Right atrium auricular region (tissue), 2 donors: ENCODE results near the gene TTC1. TPM values are rescaled to one million over a fixed set of nuclear protein-coding genes. Genes with fewer than 3 reads are reported as not detected.
"Not testable (repeated sequence)": the region's sequence is repeated elsewhere in the genome, so short reads cannot be mapped to it uniquely, and the experiment has no call there.

ENCODE experiments used
- DNase-seq: peaks from one replicate; pipeline ENCODE4 v3.0.0-alpha.2; 2019; ENCODE audit warnings: low spot score
- H3K27ac ChIP-seq, 2 donors: fragments of 200-600 bp; sonication (generic); 1 replicate in 1 of 2; 2 replicates in 1 of 2; pipeline ENCODE4 v1.5.1; 2016 to 2019
- H3K27me3 ChIP-seq, 2 donors: fragments of 200-600 bp; sonication (generic); one replicate each; pipeline versions ENCODE4 v1.5.1 to v1.6.0; 2017 to 2019
- H3K36me3 ChIP-seq: fragments of 200-600 bp; sonication (generic); one replicate; pipeline ENCODE4 v1.5.1; 2016
- H3K4me1 ChIP-seq, 2 donors: fragments of 200-600 bp; sonication (generic); one replicate each; pipeline versions ENCODE4 v1.5.1 to v1.6.0; 2017 to 2019
- H3K4me3 ChIP-seq, 2 donors: fragments of 200-600 bp; sonication (generic); 1 replicate in 1 of 2; 2 replicates in 1 of 2; pipeline ENCODE4 v1.5.1; 2017 to 2019; ENCODE audit warnings: mild to moderate bottlenecking in 1 of 2, moderate library complexity in 1 of 2
- H3K9me3 ChIP-seq, 2 donors: fragments of 200-600 bp; sonication (generic); one replicate each; pipeline ENCODE4 v1.5.1; 2019
- CTCF ChIP-seq, 2 donors: fragments of 200-600 bp; sonication (generic); IDR thresholded peaks; one replicate each; pipeline ENCODE4 v1.5.1; 2019; ENCODE audit warnings: antibody characterized with exemption in 2 of 2
- total RNA-seq, 2 donors: library from RNA; depleted of rRNA; stranded (reverse); fragments of >200 nt; gene quantifications; one replicate each; pipeline ENCODE4 v1.1.0, GENCODE V29; 2016

The TTC1 gene
- total RNA-seq, 2 donors from 2014 or later, result 51.2 to 77.0 TPM

GRCh38 chr5:160064417-160064810, 55.5 kb downstream of the TTC1 start:
- DNase-seq, result no peak
- Histone ChIP-seq H3K27ac (no peak overlapping the region), H3K36me3 (peaks cover 24% of the 10 kb centered on the region), H3K9me3 (no peaks in the 10 kb centered on the region), H3K4me3 (no peak overlapping the region), H3K27me3 (no peaks in the 10 kb centered on the region), H3K4me1 (no peaks in the 10 kb centered on the region)
- TF ChIP-seq CTCF (IDR thresholded peaks at IDR 0.05), result no peak

DNA sequence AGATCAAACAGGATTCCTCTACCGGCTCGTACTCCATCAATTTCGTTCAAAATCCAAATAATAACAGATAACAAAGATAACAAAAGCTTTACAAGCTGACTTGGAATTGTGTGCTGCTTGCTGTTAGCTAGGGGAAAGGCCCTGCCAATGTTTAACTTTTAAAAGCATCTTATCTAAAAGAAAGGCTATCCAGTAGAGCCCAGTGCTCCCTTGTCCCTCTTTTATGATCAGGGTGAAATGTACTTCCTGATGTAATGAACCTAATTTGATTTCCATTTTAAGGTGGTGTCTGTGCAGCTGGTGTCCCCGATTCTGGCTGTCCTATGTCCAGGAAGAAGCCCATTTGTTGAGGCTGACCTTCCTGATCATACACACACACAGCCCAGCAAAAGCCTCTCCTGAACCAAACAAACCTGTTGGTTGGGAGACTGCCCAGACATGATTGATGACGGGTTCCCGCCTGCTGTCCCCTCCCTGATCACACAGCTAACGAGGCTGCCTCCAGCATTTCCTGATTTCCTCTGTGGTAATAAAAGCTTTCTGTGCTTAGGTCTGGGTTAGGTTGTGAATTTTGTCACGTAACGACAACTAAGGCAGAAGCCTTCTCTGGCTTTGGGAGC, 56.2 kb downstream of the TTC1 start:
- Histone ChIP-seq H3K4me1 (no peaks in the 10 kb centered on the region), H3K36me3 (peaks cover 24% of the 10 kb centered on the region), H3K27me3 (no peaks in the 10 kb centered on the region), H3K4me3 (no peak overlapping the region), H3K27ac (no peak overlapping the region), H3K9me3 (no peaks in the 10 kb centered on the region)
- DNase-seq, result no peak
- no peak for TF ChIP-seq CTCF (IDR thresholded peaks at IDR 0.05)

- H3K27me3 ChIP-seq, DNase-seq, H3K27ac ChIP-seq, H3K4me3 ChIP-seq, H3K9me3 ChIP-seq: not testable (repeated sequence)
- peaks cover 0 to 17% of the 10 kb centered on the region in 2 donors for H3K4me1 ChIP-seq
- peaks cover 18% of the 10 kb centered on the region for H3K36me3 ChIP-seq
Measured at GRCh38 chr5:160069120-160069519, 60.2 kb downstream of the TTC1 start.

DNA sequence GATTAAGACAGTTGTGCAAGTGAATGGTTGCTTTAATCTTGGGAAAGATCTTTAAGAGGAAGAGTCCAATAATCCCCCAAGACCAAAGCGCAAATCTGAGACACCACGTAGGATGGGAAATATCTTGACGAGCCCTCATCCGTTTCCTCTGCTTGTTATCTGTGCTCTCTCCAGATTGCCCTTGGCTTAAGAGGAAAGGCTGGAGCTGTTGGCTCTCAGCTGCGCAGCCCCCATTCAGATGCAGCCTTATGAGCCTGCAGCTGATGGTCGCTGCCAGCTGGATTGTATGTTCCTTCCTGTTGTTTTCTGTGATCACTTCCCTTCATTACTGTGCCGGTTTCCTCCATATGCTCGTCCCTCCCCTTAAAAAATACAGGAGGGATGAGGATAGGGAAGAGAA, 62.6 kb downstream of the TTC1 start:
- Histone ChIP-seq H3K4me1 (peaks cover 0 to 17% of the 10 kb centered on the region in 2 donors), H3K27me3 (no peaks in the 10 kb centered on the region), H3K36me3 (peaks cover 4% of the 10 kb centered on the region), H3K4me3 (no peak overlapping the region), H3K9me3 (no peaks in the 10 kb centered on the region), H3K27ac (no peak overlapping the region)
- no peak for TF ChIP-seq CTCF (IDR thresholded peaks at IDR 0.05)
- no peak for DNase-seq

DNA sequence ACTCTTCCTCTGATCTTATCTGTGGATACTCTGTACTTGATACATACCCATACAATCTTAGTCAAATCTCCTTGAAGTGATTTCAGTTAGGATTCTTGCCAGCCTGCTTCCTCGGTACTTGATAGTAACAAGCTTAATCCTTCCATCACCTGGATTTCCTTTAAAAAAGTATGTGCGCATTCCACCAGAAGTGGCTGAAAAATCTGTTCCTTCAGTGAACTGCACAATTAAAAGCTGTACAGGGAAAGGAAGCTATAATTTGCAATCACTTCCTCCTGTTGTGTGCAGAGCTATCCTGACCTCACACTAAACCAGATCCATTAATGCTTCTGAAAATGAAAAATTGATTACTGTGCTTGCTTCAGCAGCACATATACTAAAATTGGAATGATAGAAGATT, 63.0 kb downstream of the TTC1 start:
- Histone ChIP-seq H3K27me3 (no peaks in the 10 kb centered on the region), H3K4me3 (no peak overlapping the region), H3K4me1 (peaks cover 0 to 17% of the 10 kb centered on the region in 2 donors), H3K36me3 (no peaks in the 10 kb centered on the region), H3K9me3 (no peaks in the 10 kb centered on the region), H3K27ac (no peak overlapping the region)
- no peak for DNase-seq
- TF ChIP-seq CTCF (IDR thresholded peaks at IDR 0.05), result no peak

DNA sequence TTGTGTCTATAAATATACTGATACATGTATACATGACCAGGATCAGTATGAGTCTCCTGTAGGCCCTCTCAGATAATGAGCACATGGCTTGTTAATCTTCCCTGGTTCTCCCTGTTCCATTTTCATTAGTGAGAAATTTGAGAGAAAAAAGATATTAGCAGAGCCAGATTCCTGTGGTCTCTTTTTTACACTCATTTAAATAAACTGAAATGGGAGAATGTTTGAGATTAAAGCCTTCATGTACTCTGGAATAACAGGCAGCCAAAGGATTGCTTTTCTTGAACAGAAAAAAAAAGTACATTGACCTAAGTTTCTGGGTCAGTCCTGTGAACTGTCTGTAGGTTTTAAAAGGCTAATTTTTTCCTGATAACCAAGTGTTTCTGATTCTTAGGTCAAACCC, 66.1 kb downstream of the TTC1 start:
- Histone ChIP-seq H3K9me3 (no peaks in the 10 kb centered on the region), H3K27me3 (no peaks in the 10 kb centered on the region), H3K36me3 (peaks cover 4% of the 10 kb centered on the region)

More for the DNA sequence above, 66.1 kb downstream of the TTC1 start:
- H3K27ac ChIP-seq, result no peak overlapping the region
- TF ChIP-seq CTCF (IDR thresholded peaks at IDR 0.05), result no peak
- DNase-seq, result no peak
- peaks cover 0 to 17% of the 10 kb centered on the region in 2 donors for H3K4me1 ChIP-seq
- no peak overlapping the region for H3K4me3 ChIP-seq
